ENCODE results near the gene GFRA4. TPM values are rescaled to one million over a fixed set of nuclear protein-coding genes. Genes with fewer than 3 reads are reported as not detected.
"Not testable (repeated sequence)": the region's sequence is repeated elsewhere in the genome, so short reads cannot be mapped to it uniquely, and the experiment has no call there.

GFRA4 gene
- total RNA-seq, 1 donor from 2014 or later: not detected

DNA sequence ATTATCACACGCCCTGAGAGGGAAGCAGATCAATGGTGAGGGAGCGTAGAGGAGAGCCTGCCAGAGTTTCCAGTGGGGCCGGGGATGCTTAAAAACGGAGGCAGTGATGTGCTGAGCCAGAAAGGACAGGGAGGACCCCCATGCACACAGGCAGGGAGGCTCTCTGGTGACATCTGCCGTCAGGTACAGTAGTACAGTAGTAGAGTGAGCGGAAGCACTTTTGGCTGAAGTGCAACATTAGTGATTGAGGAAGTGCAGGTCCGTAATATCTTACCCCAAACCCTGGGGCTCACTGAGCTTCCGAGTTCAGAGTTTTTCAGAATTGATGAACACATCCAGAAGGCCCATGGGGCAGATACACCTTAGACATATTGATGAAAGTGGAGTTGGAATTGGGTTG, 42.1 kb downstream of the GFRA4 start:
- Mint-ChIP-seq H3K4me1 (ENCODE audit: low read depth) (peaks cover 5% of the 10 kb centered on the region), H3K9me3 (ENCODE audit: low read depth) (no peaks in the 10 kb centered on the region), H3K27ac (ENCODE audit: unreplicated experiment) (no peak overlapping the region), H3K36me3 (ENCODE audit: low read depth) (peaks cover 9% of the 10 kb centered on the region), H3K4me3 (ENCODE audit: unreplicated experiment) (no peak overlapping the region), H3K27me3 (ENCODE audit: low read depth) (no peaks in the 10 kb centered on the region)
- DNase-seq (ENCODE audit: low spot score): no peak
- TF ChIP-seq, protein P1, sequence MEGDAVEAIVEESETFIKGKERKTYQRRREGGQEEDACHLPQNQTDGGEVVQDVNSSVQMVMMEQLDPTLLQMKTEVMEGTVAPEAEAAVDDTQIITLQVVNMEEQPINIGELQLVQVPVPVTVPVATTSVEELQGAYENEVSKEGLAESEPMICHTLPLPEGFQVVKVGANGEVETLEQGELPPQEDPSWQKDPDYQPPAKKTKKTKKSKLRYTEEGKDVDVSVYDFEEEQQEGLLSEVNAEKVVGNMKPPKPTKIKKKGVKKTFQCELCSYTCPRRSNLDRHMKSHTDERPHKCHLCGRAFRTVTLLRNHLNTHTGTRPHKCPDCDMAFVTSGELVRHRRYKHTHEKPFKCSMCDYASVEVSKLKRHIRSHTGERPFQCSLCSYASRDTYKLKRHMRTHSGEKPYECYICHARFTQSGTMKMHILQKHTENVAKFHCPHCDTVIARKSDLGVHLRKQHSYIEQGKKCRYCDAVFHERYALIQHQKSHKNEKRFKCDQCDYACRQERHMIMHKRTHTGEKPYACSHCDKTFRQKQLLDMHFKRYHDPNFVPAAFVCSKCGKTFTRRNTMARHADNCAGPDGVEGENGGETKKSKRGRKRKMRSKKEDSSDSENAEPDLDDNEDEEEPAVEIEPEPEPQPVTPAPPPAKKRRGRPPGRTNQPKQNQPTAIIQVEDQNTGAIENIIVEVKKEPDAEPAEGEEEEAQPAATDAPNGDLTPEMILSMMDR (IDR thresholded peaks at IDR 0.05): no peak

DNA sequence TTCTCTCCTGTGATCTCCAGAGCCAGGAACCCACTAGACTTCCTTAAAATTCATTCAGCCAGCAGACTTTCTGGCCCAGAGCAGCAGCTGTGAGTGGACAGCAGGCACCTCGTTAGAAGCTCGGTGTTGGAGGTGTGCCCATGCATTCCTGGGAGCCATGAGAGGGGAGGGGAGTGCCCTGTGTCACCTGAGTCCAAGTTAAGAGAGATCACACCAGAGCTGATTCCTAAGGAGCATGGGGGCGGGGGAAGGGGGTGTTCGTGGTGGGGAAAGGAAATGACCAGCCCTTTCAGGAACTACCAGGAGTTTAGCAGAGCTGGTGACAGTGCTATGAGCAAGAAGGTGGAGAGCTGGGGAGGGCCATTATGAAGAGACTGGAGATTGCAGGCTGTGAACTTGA, 46.9 kb downstream of the GFRA4 start:
- no peak overlapping the region for H3K27ac Mint-ChIP-seq (ENCODE audit: unreplicated experiment)
- no peak for DNase-seq (ENCODE audit: low spot score)
- H3K4me3 Mint-ChIP-seq (ENCODE audit: unreplicated experiment): no peak overlapping the region
- H3K27me3 Mint-ChIP-seq (ENCODE audit: low read depth): no peaks in the 10 kb centered on the region
- peaks cover 11% of the 10 kb centered on the region for H3K36me3 Mint-ChIP-seq (ENCODE audit: low read depth)
- TF ChIP-seq, protein P1 (IDR thresholded peaks at IDR 0.05): no peak
- H3K4me1 Mint-ChIP-seq (ENCODE audit: low read depth): peaks cover 18% of the 10 kb centered on the region
- no peaks in the 10 kb centered on the region for H3K9me3 Mint-ChIP-seq (ENCODE audit: low read depth)

DNA sequence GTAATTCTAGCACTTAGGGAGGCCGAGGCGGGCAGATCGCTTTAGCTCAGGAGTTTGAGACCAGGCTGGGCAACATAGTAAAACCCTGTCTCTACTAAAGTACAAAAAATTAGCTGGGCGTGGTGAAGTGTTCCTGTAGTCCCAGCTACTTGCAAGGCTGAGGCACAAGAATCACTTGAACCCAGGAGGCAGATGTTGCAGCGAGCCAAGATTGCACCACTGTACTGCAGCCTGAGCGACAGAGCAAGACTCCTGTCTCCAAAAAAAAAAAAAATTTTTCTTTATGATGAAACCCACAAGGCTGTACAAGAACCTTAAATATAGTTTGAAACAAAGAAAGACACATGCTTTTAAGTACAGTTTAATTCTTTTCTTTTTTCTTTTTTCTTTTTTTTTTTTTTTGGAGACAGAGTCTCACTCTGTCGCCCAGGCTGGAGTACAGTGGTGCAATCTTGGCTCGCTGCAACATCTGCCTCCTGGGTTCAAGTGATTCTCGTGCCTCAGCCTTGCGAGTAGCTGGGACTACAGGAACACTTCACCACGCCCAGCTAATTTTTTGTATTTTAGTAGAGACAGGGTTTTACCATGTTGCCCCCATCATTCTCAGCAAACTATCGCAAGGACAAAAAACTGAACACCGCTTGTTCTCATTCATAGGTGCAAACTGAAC, 47.9 kb downstream of the GFRA4 start:
- peaks cover 18% of the 10 kb centered on the region for H3K4me1 Mint-ChIP-seq (ENCODE audit: low read depth)
- H3K9me3 Mint-ChIP-seq (ENCODE audit: low read depth); H3K27me3 Mint-ChIP-seq (ENCODE audit: low read depth): not testable (repeated sequence)

DNA sequence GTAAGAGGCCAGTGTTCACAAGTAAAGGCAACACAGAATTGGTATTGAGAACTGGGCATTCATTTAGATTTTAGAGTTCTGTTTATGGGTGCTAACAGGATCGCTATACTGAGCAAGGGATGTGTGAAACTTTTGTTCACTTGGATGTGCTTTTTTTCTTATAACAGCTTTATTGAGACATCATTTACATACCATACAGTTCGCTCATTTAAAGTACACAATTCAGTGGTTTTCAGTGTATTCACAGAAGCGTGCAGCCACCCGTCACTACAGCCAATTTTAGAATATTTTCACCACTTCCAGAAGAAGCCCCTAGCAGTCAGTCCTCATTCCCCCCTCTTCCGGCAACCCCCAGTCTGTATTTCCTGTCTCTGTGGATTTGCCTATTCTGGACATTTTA, 48.7 kb downstream of the GFRA4 start:
- Mint-ChIP-seq H3K27ac (ENCODE audit: unreplicated experiment) (no peak overlapping the region), H3K4me1 (ENCODE audit: low read depth) (peaks cover 18% of the 10 kb centered on the region), H3K9me3 (ENCODE audit: low read depth) (no peaks in the 10 kb centered on the region), H3K36me3 (ENCODE audit: low read depth) (peaks cover 11% of the 10 kb centered on the region), H3K27me3 (ENCODE audit: low read depth) (no peaks in the 10 kb centered on the region), H3K4me3 (ENCODE audit: unreplicated experiment) (no peak overlapping the region)
- TF ChIP-seq, protein P1 (IDR thresholded peaks at IDR 0.05): no peak
- no peak for DNase-seq (ENCODE audit: low spot score)

More for the DNA sequence above, 47.9 kb downstream of the GFRA4 start:
- DNase-seq (ENCODE audit: low spot score); H3K27ac Mint-ChIP-seq (ENCODE audit: unreplicated experiment); H3K4me3 Mint-ChIP-seq (ENCODE audit: unreplicated experiment): not testable (repeated sequence)
- H3K36me3 Mint-ChIP-seq (ENCODE audit: low read depth): peaks cover 11% of the 10 kb centered on the region

DNA sequence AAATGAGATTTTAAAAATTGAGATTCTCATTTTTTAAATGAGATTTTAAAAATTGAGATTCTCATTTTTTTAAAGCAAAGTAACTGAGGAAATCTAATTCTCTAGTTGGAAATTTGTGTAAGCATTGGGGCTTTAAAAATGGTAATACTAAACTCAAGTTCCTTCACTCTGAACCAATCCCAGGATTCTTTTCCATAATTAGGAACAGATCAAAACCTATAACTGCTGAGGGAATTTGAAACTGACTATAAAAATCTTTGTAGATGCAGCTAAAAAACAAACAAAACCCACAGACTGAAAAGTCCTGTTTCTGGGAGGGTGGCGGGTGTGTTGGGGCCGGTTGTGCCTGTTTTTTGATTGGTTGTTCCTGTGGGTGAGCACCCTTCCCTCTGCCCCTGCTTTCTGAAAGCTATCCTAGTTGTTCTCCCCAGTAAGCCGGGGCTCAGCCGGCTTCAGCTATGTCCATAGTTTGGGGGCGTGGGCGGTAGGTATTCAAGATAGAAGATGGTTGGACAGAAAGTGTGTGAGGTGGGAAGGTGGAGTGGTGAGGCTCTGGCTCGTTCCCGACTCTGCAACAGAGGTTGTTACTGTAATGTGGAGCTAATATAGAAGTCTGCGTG, 49.3 kb downstream of the GFRA4 start:
- TF ChIP-seq, protein P1 (IDR thresholded peaks at IDR 0.05): no peak
- Mint-ChIP-seq H3K4me3 (ENCODE audit: unreplicated experiment) (no peak overlapping the region), H3K27ac (ENCODE audit: unreplicated experiment) (no peak overlapping the region), H3K4me1 (ENCODE audit: low read depth) (peaks cover 18% of the 10 kb centered on the region), H3K27me3 (ENCODE audit: low read depth) (no peaks in the 10 kb centered on the region), H3K36me3 (ENCODE audit: low read depth) (peaks cover 13% of the 10 kb centered on the region), H3K9me3 (ENCODE audit: low read depth) (no peaks in the 10 kb centered on the region)
- DNase-seq (ENCODE audit: low spot score): no peak

Measured in chondrocyte (in vitro differentiated cells).